Naive thymus-derived CD8-positive, alpha-beta T cell (primary cell): ENCODE data around the gene PDSS2. TPM values are rescaled to one million over a fixed set of nuclear protein-coding genes. Genes with fewer than 3 reads are reported as not detected.
A peak's percentile ranks its signal among the peaks of the same experiment; 100 is the strongest.

Experiments used
- ATAC-seq, 2 donors: fragments of 150-1000 bp; cut with Tn5 transposase in 1 of 2; sonication (Bioruptor Pico), chemical (Tn5 transposase) in 1 of 2; 1 replicate in 1 of 2; 2 replicates in 1 of 2; pipeline ENCODE4 v1.10.0; 2021; ENCODE audit warnings: mild to moderate bottlenecking in 2 of 2, moderate library complexity in 2 of 2
- POLR2A ChIA-PET: fragments of 350-600 bp; sonication (Branson Sonifier 250); formaldehyde crosslinking; loops from one replicate; lab custom pipeline; 2021; ENCODE audit warnings: antibody characterized with exemption; lab: Charles Lee
- DNase-seq, 10 donors: peaks; one replicate each; pipeline versions ENCODE4 v3.0.0 to v3.0.0-alpha.2; 2020 to 2022
- H3K27ac Mint-ChIP-seq, 10 donors: one replicate each; pipeline ENCODE4 v1.8.0; 2020 to 2022; ENCODE audit warnings: mild to moderate bottlenecking in 10 of 10, mixed read lengths in 10 of 10, moderate library complexity in 4 of 10, inconsistent platforms in 1 of 10
- H3K27me3 Mint-ChIP-seq, 5 donors: one replicate each; pipeline ENCODE4 v1.8.0; 2021 to 2022; ENCODE audit warnings: mixed read lengths in 5 of 5
- H3K36me3 Mint-ChIP-seq, 3 donors: one replicate each; pipeline ENCODE4 v1.8.0; 2020 to 2022; ENCODE audit warnings: mixed read lengths in 3 of 3, mild to moderate bottlenecking in 2 of 3, inconsistent platforms in 1 of 3
- H3K4me1 Mint-ChIP-seq, 4 donors: one replicate each; pipeline ENCODE4 v1.8.0; 2021 to 2022; ENCODE audit warnings: mixed read lengths in 4 of 4
- H3K4me3 Mint-ChIP-seq, 10 donors: one replicate each; pipeline ENCODE4 v1.8.0; 2020 to 2022; ENCODE audit warnings: mild to moderate bottlenecking in 10 of 10, mixed read lengths in 10 of 10, moderate library complexity in 6 of 10, inconsistent platforms in 1 of 10
- H3K9me3 Mint-ChIP-seq, 9 donors: one replicate each; pipeline ENCODE4 v1.8.0; 2020 to 2022; ENCODE audit warnings: mixed read lengths in 9 of 9, mild to moderate bottlenecking in 3 of 9, inconsistent platforms in 1 of 9, moderate library complexity in 1 of 9
- polyA plus RNA-seq, 3 donors: library from polyadenylated mRNA; unstranded; fragments of 300-500 nt; fragmentation: Illumina TruSeq; gene quantifications; one replicate each; pipeline ENCODE4 v1.2.3, GENCODE V29; 2021
- total RNA-seq, 8 experiments: library from RNA in 2 of 8; stranded (reverse) in 2 of 8; gene quantifications; one replicate each; pipeline ENCODE4 v1.2.3 and lab custom pipeline; 2021 to 2026

Gene PDSS2
- total RNA-seq (10 to 100 TPM; 14.0 to 16.6 TPM), polyA plus RNA-seq (10 to 100 TPM; 11.1 to 13.9 (median 12.3) TPM), total RNA-seq (lab: John Stamatoyannopoulos, UW) (17.0 to 23.3 (median 19.9) reads per million in 6 experiments)

GRCh38 chr6:107459283-107460082 lies at the start of gene PDSS2:
PDSS2 (minus strand) TSS chr6:107459564; CDS start chr6:107459285, 279 bp downstream.
- POLR2A ChIA-PET = interaction anchor here (0.5 to 3.0 kb wide), 16 partner anchors 9 to 1134 kb away, joined by 3 to 28 read pairs (median 4); partner anchors contain the start of genes ATG5, MTRES1, SCML4 and SEC63
- peak within 1 kb of the TSS; percentile 96 to 98 (median 97) for H3K27ac Mint-ChIP-seq
- no peaks in the 10 kb centered on the region for H3K9me3 Mint-ChIP-seq

DNA sequence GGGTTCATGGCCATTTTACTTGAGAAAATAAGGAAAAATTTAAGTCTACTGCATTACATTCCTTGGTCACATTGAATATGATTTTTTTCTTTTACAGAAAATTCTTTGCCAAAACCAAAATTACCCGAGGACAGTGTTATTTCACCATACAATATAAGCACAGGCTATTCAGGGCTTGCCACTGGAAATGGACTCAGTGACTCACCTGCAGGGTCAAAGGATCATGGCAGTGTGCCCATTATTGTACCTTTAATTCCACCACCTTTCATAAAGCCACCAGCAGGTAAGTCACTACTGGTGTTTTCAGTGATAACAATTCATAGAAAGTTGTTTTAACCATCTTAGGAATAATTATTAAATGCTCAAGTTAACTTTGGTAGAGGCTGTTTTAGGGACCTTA lies 46.8 kb upstream of the PDSS2 start:
- Mint-ChIP-seq H3K4me1 (no peaks in the 10 kb centered on the region), H3K27me3 (peaks cover 1 to 20% (median 7%) of the 10 kb centered on the region in 5 donors)
- ATAC-seq = no peak

More at GRCh38 chr6:107459283-107460082, at the start of gene PDSS2:
- peaks cover 13 to 31% (median 27%) of the 10 kb centered on the region in 4 donors for H3K4me1 Mint-ChIP-seq
- ATAC-seq (peak; percentile 92 to 94), DNase-seq (peak; percentile 85 to 98 (median 95))
- H3K4me3 Mint-ChIP-seq = peak within 1 kb of the TSS; percentile 92 to 99 (median 98)
- peaks cover 0 to 10% (median 0%) of the 10 kb centered on the region in 3 donors for H3K36me3 Mint-ChIP-seq
- H3K27me3 Mint-ChIP-seq = no peaks in the 10 kb centered on the region

DNA sequence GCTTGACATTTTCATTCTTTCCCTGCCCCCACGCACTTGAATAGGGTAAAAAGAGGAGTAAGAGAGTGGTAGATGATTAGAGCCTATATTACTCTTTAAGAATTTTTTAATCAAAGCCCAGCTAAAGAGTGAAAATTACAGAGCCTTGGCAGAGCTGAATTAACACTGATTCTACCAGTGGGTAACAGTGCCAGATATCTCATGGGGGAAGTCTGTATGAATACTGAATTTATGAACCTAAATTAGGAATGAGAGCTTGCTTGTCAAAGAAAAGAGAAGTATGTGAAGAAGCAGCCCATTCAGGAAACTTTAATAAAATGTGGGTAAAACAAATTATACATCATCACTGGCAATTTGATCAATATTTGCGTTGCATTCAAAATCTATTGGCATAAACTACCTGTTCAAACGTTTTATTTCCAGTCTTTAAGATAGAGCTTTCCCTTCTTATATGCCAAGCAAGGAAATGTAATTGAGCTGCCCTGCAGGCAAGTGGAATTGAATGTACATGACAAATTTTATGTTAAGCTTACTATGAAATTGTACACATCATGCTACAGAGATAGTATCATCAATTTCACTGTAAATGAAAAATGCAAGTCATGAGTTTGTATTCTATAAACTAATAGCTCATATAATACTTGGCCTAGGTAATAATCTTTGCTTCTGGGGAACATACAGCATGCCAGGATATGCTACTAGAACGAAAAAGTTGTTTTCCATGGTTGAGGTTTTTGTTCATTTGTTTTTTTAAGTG lies 45.1 kb upstream of the PDSS2 start:
- ATAC-seq (no peak), DNase-seq (no peak)
- peaks cover 1 to 20% (median 7%) of the 10 kb centered on the region in 5 donors for H3K27me3 Mint-ChIP-seq
- peaks cover 0 to 2% (median 0%) of the 10 kb centered on the region in 3 donors for H3K36me3 Mint-ChIP-seq
- H3K9me3 Mint-ChIP-seq = peaks cover 0 to 2% (median 0%) of the 10 kb centered on the region in 9 donors
- POLR2A ChIA-PET = interaction anchor here (0.6 kb wide), 1 partner anchor 22 kb away, joined by 3 read pairs; no protein-coding TSS in a partner anchor
- no peaks in the 10 kb centered on the region for H3K4me1 Mint-ChIP-seq
- no peak overlapping the region for H3K27ac Mint-ChIP-seq
- no peak overlapping the region for H3K4me3 Mint-ChIP-seq

More for the DNA sequence above, 46.8 kb upstream of the PDSS2 start:
- Mint-ChIP-seq H3K9me3 (no peaks in the 10 kb centered on the region), H3K36me3 (peaks cover 0 to 2% (median 0%) of the 10 kb centered on the region in 3 donors), H3K27ac (no peak overlapping the region), H3K4me3 (no peak overlapping the region)
- DNase-seq = no peak
- POLR2A ChIA-PET = no interaction called here

DNA sequence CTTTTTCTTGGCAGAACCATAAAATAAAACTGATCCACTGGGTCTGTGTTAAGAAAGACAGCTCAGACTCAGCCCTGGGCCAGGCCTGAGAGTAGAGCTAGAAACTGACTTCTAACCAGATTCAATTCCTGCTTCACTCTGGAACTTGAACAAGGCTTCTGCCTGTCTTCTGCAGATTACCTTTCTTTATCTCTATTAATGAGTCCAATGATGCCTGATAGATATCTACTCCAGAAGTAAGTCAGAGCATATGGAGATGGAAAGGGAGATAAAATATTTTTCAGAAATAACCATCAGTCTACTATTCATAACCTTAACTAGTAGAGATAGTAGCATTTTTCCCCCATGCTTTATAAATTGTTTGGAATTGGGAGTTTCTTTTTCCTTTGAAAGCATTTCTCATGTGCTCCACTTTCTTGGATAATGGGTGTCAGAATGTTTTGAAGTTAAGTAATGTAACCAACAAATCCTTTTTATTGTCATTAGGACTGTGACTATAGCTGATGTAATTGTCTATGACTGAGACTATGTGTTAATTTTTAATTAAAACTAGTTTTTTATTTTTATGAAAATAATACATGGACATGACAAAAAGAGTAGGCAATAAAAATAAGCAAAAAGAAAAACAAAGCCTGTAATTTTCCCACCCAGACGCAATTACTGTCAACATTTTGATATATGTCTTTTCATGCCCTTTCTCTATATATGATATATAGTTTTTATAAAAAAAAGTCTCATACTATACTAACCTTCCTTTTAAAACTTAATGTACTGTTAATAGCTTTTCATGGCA lies 37.7 kb upstream of the PDSS2 start:
- ATAC-seq (no peak), DNase-seq (no peak)
- Mint-ChIP-seq H3K4me3 (no peak overlapping the region), H3K27me3 (peaks cover 1 to 31% (median 9%) of the 10 kb centered on the region in 5 donors), H3K27ac (no peak overlapping the region), H3K4me1 (peaks cover 0 to 3% (median 1%) of the 10 kb centered on the region in 4 donors), H3K9me3 (peaks cover 0 to 2% (median 0%) of the 10 kb centered on the region in 9 donors), H3K36me3 (no peaks in the 10 kb centered on the region)
- POLR2A ChIA-PET = no interaction called here

DNA sequence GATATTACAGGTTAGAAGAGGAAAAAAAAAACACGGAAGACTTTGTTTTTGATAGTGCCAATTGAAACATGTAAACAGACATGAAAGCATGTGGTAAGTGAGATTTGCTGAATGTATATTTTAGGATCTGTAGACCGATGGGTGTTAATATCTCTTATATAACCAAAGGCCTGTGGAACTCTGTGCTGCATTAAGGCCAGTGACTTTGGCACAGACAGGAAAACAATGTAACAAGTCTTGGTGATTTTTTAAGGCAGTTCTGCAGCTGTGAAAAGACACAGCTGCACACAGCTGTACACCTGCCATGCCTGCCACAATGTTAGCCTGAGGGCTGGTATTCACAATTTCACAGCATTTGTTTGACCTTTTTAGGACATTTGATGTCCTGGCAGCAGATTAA lies 36.6 kb upstream of the PDSS2 start:
- DNase-seq (no peak), ATAC-seq (no peak)
- POLR2A ChIA-PET = no interaction called here
- peaks cover 4 to 23% (median 7%) of the 10 kb centered on the region in 5 donors for H3K27me3 Mint-ChIP-seq
- no peak overlapping the region for H3K4me3 Mint-ChIP-seq
- peaks cover 0 to 2% (median 0%) of the 10 kb centered on the region in 9 donors for H3K9me3 Mint-ChIP-seq
- no peaks in the 10 kb centered on the region for H3K36me3 Mint-ChIP-seq
- H3K4me1 Mint-ChIP-seq = peaks cover 2 to 11% (median 7%) of the 10 kb centered on the region in 4 donors
- H3K27ac Mint-ChIP-seq = no peak overlapping the region

- Mint-ChIP-seq H3K27me3 (peaks cover 7 to 27% (median 10%) of the 10 kb centered on the region in 5 donors), H3K27ac (no peak overlapping the region), H3K4me3 (no peak overlapping the region), H3K36me3 (no peaks in the 10 kb centered on the region), H3K4me1 (peaks cover 2 to 16% (median 12%) of the 10 kb centered on the region in 4 donors), H3K9me3 (no peaks in the 10 kb centered on the region)
- DNase-seq (no peak), ATAC-seq (no peak)
- POLR2A ChIA-PET = no interaction called here
These were observed 35.9 kb upstream of the PDSS2 start for GRCh38 chr6:107495196-107495643.

GRCh38 chr6:107493158-107494057 lies 34.0 kb upstream of the PDSS2 start:
- POLR2A ChIA-PET = no interaction called here
- no peaks in the 10 kb centered on the region for H3K9me3 Mint-ChIP-seq
- H3K27ac Mint-ChIP-seq = no peak overlapping the region
- peaks cover 8 to 25% (median 19%) of the 10 kb centered on the region in 4 donors for H3K4me1 Mint-ChIP-seq
- no peaks in the 10 kb centered on the region for H3K36me3 Mint-ChIP-seq
- ATAC-seq = no peak
- DNase-seq = no peak
- no peak overlapping the region for H3K4me3 Mint-ChIP-seq
- H3K27me3 Mint-ChIP-seq = peaks cover 13 to 28% (median 17%) of the 10 kb centered on the region in 5 donors

DNA sequence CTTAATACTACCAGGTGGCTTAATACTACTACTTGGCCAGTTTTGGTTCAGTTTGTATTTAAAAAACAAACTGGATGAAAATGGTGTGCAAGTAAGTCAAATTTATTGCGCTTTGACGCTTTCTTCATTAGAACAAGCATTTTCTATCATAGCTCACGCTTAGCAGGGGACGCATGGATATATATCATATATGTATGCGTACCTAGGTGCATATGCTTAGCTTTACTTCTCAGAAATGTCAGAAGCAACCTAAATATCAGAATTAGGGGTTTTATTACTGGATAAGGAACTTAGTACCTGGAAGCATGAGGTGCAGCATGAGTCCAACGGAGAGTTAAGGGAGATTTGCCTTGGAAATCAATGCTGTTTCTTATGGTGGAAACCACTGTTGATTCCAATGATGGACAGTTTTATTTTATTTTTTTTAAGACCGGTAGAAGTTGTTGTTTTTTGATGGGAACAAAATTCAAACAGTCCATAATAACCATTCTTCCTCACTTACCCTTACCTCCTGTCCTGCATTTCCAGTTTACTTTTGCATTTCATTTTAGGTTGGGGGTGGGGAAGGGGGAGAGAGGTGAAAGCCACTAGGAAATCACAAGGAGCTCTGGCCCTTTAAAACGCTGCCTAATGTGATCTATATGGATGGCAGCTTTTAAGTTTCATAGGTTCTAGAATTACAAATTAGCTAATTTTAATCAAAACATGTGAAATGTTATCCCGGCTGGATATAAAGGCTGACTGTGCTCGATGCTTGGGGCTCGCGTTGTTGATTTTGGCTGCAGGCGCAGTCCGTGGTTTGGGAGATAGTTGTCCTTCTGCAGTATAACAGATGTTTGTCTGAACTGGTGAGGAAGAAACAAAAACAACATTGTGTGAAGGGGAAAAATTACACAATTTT lies 32.6 kb upstream of the PDSS2 start:
- Mint-ChIP-seq H3K27me3 (peaks cover 20 to 37% (median 25%) of the 10 kb centered on the region in 5 donors), H3K36me3 (no peaks in the 10 kb centered on the region), H3K4me1 (peaks cover 13 to 32% (median 25%) of the 10 kb centered on the region in 4 donors), H3K9me3 (peaks cover 0 to 1% (median 0%) of the 10 kb centered on the region in 9 donors), H3K27ac (no peak overlapping the region), H3K4me3 (peak overlapping the region; percentile 84 to 93 (median 88))
- ATAC-seq (no peak), DNase-seq (no peak)
- POLR2A ChIA-PET = interaction anchor here (1.6 to 4.1 kb wide), 2 partner anchors 32 to 128 kb away, joined by 4 to 28 read pairs; partner anchors contain the start of gene PDSS2

DNA sequence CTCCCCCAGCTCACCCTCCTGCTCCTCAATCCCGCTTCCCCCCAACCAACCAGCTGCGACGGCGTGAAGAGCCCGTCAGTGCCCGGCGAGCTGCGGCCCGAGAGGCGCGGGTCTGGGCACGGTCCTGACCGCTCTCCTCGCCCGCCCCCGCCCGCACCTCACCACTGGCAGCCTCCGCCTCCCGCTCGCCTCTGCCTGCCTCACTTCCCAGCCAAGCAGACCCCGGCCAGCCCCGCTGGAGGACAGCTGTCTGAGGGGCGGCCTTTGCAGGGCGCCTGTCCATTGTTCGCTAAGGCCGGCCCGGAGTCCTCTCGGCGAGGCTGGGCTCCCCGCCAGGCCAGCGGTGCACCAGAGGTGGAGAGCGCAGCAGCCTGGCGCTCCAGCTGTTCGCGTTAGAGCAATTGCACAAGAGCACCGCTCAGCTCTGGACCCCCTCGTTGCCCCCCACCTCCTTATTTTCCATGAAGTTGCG lies 31.8 kb upstream of the PDSS2 start:
- Mint-ChIP-seq H3K4me3 (peak overlapping the region; percentile 84 to 93 (median 88)), H3K27ac (no peak overlapping the region), H3K4me1 (peaks cover 13 to 32% (median 25%) of the 10 kb centered on the region in 4 donors), H3K36me3 (no peaks in the 10 kb centered on the region), H3K9me3 (peaks cover 0 to 1% (median 0%) of the 10 kb centered on the region in 9 donors), H3K27me3 (peaks cover 28 to 44% (median 32%) of the 10 kb centered on the region in 5 donors)
- DNase-seq (peak in 4 of 10 donors; percentile 4 to 16 (median 13)), ATAC-seq (no peak)
- POLR2A ChIA-PET = interaction anchor here (1.6 to 4.1 kb wide), 2 partner anchors 31 to 129 kb away, joined by 4 to 28 read pairs; partner anchors contain the start of gene PDSS2
